ENCODE measurements around the gene DNAL1. TPM values are rescaled to one million over a fixed set of nuclear protein-coding genes. Genes with fewer than 3 reads are reported as not detected.
A peak's percentile ranks its signal among the peaks of the same experiment; 100 is the strongest.

Gene DNAL1
- total RNA-seq, 4 donors from 2014 or later = 7.7 to 11.5 (median 8.1) TPM

DNA sequence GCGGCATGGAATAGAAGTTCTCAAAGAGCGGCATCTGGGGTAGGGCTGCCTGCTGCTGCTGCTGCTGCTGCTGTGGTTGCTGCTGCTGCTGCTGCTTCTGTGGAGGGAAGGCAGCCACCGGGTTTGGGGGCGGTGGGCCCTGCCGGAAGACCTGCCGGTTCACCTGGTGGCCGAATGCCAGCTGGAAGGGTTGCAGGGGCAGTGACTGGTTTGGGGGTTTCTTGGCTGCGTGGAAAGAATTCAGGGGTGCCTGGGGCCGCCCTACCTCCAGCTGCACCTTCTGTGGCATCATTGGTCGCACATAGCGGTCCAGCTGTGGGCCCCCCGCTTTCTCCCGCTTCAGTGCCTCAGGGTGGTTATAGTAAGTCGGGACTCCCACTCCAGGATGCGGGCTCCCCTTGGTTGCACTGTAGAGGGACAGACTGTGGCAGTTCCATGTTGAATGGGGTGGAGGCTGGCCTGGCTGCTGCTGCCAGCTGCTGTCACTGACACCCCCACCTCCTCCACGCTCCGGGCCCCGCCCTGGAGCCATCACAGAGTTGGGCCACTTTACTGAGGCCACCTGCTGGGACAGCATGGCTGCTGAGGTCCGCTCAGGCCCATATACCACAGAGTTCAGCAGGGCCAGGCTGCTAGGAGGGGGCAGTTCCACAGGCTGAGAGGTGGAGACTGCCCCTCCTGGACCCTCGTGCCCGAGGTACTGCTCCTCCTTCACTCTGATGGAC is 94.5 kb downstream of the DNAL1 start:
- TF ChIP-seq, protein P1, sequence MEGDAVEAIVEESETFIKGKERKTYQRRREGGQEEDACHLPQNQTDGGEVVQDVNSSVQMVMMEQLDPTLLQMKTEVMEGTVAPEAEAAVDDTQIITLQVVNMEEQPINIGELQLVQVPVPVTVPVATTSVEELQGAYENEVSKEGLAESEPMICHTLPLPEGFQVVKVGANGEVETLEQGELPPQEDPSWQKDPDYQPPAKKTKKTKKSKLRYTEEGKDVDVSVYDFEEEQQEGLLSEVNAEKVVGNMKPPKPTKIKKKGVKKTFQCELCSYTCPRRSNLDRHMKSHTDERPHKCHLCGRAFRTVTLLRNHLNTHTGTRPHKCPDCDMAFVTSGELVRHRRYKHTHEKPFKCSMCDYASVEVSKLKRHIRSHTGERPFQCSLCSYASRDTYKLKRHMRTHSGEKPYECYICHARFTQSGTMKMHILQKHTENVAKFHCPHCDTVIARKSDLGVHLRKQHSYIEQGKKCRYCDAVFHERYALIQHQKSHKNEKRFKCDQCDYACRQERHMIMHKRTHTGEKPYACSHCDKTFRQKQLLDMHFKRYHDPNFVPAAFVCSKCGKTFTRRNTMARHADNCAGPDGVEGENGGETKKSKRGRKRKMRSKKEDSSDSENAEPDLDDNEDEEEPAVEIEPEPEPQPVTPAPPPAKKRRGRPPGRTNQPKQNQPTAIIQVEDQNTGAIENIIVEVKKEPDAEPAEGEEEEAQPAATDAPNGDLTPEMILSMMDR (IDR thresholded peaks at IDR 0.05) = no peak
- DNase-seq (ENCODE audit: low spot score) = no peak
- no peak for ATAC-seq (ENCODE audit: low FRiP score)

DNA sequence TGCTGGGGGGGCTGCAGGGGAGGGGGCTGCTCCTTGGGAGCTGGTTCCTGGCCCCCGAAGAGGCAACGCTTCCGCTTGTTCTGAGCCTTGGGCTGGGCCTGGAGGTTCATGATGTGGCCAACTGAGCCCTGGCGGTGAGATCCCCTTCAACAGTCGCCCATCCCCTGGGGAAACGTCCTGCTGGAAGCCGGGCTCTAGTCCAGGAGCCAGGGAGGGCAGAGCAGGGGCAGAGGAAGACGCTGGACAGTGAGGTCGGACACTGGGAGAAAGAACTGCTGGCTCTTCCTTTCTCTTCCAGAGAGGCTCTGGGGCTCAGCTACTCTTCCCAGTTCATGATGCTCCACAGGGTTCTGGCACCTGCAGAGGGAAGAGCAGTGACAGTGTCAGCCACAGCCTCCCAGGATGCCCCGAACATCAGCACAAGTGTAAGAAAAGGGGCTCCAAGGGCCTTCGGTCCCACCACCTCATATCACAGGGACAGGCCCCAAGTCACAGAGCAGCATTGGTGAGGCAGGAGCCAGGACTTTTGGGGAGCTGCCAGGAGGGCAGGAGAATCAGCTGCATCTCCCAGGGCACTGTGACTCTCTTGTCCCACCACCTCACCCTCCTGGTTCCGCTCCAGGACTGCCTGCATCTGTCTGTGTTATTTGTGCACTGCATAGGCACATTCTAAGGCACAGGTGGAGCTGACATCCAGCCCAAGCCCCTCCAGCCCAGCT is 95.3 kb downstream of the DNAL1 start:
- no peak for ATAC-seq (ENCODE audit: low FRiP score)
- TF ChIP-seq, protein P1 (IDR thresholded peaks at IDR 0.05) = no peak
- no peak for DNase-seq (ENCODE audit: low spot score)

DNA sequence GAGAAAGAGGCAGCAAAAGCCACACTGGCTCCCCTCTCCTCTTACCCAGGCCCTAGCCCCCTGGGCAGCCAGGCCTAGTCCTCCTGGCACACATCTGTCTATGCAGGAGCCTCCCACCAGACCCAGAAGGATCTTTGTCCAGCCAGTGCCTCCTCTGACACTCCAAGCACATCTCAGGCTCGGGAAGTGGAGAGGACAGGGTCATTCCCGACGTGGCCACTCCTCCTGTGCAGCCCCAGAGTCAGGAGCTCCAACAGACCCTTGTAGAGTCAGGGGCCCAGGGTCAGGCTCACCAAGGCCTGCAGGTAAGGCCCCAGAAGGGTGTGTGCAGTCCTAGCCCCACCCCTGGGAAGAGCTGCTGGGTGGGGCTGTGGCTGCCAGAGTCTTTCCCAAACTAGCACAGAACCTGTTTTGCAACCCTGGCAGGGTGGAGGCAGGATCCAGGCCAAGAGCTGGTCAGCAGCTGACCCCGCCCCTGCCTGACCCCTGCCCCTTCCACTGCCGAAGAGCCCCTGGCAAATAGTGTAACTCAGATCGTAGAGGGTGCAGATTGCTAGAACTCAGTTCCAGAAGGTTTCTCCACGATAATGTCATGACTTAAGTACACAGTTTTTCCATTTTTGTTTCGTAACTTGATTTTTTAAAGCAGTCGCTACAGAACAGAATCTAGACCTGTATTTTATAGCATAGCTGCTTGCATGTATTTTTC is 96.0 kb downstream of the DNAL1 start:
- ATAC-seq (ENCODE audit: low FRiP score) (peak; percentile 77), DNase-seq (ENCODE audit: low spot score) (no peak)
- TF ChIP-seq, protein P1 (IDR thresholded peaks at IDR 0.05) = no peak

DNA sequence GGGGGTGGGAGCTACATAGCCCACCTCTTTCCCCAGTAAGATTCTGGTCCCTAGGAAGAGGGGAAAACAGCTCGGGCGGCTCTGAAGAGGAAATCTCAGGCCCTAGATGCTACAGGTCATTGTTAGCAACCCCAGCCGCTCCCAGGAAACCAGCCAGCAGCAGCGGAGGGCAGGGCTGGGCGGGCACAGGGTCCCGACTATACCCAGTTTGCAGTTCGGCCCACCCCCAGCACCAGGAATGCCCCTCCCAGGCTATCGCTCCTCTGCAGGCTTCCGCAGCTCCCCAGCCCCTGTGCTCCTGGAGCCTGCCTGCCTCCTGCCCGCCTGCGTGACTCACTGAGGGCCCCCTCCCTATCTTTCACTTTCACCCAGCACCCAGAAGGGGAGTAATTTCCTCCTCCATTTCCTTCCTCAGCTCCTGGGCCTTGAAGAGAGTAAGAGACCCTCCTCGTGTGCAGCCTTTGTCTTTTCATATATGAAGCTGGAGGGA is 96.6 kb downstream of the DNAL1 start:
- TF ChIP-seq, protein P1 (IDR thresholded peaks at IDR 0.05) = no peak
- peak; percentile 55 for ATAC-seq (ENCODE audit: low FRiP score)
- no peak for DNase-seq (ENCODE audit: low spot score)

DNA sequence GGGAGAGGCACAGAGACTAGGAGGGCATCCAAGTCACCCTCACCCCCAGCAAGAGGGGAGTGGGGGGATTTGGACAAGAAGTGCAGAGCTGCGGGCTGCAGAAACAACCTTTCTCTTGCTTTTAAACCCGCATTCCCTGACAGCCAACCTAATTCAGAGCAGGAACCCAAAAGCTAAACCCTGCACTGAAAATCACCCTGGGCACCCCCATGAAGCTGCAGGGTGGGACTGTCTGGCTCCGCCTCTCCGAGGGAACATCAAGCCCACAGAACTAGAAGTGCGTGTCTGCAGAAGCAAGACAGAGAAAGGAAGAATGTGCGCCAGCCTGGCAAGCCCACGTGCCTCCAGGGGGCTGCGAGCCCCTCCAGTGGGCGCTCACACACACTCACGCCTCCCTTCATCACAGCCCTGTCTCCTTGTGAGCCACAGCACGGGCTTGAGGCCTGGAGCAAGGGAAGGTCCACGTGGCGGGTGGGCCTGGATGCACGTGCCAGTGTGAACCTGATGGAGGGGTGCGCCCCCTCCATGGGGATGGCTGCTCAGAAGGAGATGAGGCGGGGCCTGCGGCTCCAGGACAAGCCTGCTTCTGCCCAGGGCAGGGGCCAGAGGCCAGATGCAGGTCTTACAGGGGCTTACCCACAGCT is 97.2 kb downstream of the DNAL1 start:
- TF ChIP-seq, protein P1 (IDR thresholded peaks at IDR 0.05) = no peak
- ATAC-seq (ENCODE audit: low FRiP score) (no peak), DNase-seq (ENCODE audit: low spot score) (no peak)

DNA sequence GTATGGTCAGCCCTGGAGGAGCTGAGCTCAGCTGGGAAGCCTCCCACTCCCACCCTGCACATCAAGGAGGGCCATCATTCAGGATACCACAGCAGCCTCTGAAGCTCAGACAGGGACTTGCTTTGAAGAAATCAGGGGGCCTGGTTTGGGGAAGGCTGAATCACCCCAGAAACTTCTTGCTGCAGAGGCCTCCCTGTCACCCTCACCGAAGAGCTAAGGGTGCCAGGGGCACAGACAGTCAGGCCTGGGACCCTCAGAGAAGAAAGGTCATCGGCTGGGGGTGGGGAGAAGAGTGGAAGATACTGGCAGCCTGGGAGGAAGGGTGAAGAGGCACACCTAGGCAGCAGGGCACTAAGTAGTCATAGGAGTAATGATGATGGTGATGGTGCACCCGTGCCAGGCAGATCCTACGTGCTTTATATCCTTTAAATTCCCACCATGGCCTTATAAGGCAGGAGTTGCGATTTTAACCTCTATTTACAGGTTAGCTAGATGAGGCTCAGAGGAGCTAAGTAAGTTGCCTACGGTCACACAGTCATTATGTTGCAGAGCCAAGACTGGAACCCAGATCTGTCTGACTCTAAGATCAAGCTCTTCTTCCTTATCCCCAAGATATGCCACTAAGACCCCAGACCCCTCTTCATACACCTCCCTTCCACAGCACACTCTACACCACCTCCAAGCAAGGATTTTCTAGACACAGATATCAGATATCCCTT is 97.9 kb downstream of the DNAL1 start:
- TF ChIP-seq, protein P1 (IDR thresholded peaks at IDR 0.05) = no peak
- no peak for ATAC-seq (ENCODE audit: low FRiP score)
- no peak for DNase-seq (ENCODE audit: low spot score)

All from omental fat pad (tissue), 4 donors.